NB4 (cell line): ENCODE results near the gene PAF1.

Experiments used
- DNase-seq: peaks from one replicate; pipeline ENCODE4 v3.0.0; 2010; ENCODE audit warnings: low read depth
- H3K4me3 ChIP-seq: one replicate; pipeline ENCODE4 v1.5.1; 2011; ENCODE audit warnings: mild to moderate bottlenecking, low read depth, low read length, moderate library complexity
- MYC ChIP-seq: IDR thresholded peaks from 2 replicates; pipeline ENCODE4 v1.6.1; 2011; ENCODE audit warnings: low read depth, low read length
- POLR2A ChIP-seq: IDR thresholded peaks from 2 replicates; pipeline ENCODE4 v1.6.1; 2011; ENCODE audit warnings: mild to moderate bottlenecking; ENCODE audit not compliant: insufficient read length; ENCODE audit errors: extremely low read depth
- TF ChIP-seq, protein P1 (sequence below): IDR thresholded peaks from 2 replicates; pipeline ENCODE4 v1.6.1; 2011; ENCODE audit warnings: low read depth, low read length
- TF ChIP-seq, protein P2 (sequence below): IDR thresholded peaks from one replicate; pipeline ENCODE4 v1.5.1; 2012; ENCODE audit warnings: low read depth, low read length

The PAF1 gene

GRCh38 chr19:39399668-39400050 is 8.8 kb upstream of the PAF1 start:
- H3K4me3 ChIP-seq = no peak overlapping the region
- no peak for DNase-seq
- TF ChIP-seq, protein P1, sequence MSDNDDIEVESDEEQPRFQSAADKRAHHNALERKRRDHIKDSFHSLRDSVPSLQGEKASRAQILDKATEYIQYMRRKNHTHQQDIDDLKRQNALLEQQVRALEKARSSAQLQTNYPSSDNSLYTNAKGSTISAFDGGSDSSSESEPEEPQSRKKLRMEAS = no peak
- TF ChIP-seq, protein P2, sequence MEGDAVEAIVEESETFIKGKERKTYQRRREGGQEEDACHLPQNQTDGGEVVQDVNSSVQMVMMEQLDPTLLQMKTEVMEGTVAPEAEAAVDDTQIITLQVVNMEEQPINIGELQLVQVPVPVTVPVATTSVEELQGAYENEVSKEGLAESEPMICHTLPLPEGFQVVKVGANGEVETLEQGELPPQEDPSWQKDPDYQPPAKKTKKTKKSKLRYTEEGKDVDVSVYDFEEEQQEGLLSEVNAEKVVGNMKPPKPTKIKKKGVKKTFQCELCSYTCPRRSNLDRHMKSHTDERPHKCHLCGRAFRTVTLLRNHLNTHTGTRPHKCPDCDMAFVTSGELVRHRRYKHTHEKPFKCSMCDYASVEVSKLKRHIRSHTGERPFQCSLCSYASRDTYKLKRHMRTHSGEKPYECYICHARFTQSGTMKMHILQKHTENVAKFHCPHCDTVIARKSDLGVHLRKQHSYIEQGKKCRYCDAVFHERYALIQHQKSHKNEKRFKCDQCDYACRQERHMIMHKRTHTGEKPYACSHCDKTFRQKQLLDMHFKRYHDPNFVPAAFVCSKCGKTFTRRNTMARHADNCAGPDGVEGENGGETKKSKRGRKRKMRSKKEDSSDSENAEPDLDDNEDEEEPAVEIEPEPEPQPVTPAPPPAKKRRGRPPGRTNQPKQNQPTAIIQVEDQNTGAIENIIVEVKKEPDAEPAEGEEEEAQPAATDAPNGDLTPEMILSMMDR = no peak
- TF ChIP-seq POLR2A (no peak), MYC (no peak)

GRCh38 chr19:39398297-39398864 is 7.5 kb upstream of the PAF1 start:
- H3K4me3 ChIP-seq = no peak overlapping the region
- DNase-seq = peak; percentile 87
- no peak for TF ChIP-seq POLR2A

DNA sequence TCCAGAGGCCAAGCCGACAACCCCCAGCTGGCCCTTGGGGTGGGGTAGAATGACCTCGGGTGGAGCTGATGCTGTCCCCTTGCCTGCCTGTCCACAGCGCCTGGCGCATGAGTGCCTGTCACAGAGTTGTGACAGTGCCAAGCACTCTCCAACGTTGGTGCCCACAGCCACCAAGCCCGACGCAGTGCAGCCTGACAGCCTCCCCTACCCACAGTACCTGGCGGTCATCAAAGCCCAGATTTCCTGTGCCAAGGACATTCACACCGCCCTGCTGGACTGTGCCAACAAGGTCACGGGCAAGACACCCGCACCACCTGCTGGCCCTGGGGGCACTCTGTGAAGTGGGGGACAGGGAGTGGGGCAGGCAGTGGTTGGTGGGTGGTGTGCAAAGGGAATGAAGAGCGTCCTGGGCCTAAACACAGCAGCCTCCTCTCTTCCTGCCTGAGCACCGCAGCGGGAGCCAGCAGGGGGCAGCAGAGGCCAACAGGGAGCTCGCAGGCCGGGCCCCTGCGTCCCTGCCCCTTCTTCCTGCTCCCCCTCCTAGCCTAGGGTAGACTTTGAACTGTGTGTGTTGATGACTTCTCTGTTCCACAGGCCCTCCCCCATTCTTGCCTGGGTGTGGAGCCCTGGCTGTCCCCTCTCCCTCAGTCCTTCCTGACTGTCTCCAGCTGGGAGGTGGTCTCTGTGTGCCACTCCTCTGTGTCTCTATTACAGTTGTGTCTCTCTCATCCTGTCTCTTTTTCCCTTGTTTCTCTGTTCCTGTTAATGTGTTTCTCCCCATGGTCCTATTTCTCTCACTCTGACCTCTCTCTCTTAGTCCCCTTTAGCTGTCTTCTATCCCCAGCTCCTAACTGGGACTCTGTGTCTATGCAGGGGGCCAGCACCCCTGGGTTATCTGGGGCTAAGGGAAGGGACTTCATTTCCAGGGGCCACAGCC is 6.7 kb upstream of the PAF1 start:
- TF ChIP-seq, protein P1 = no peak
- TF ChIP-seq, protein P2 = peak; percentile 84
- H3K4me3 ChIP-seq = no peak overlapping the region
- DNase-seq = peak; percentile 87

DNA sequence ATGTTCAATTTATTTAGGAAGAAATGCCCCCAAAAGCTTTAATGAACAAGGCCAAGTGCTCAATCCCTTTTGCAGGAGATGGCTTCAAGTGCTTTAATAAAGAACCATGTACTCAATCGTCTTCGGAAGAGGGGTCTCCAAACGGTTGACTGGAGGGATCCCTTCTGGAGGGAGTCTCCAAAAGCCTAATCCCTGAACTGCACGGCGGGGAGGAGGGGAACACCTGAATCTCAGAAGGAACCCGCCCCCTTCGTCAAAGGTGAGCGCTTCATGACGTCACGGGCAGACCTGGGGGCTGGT is 505 bp downstream of the PAF1 start:
- no peak for TF ChIP-seq MYC
- TF ChIP-seq, protein P1 = no peak
- no peak for TF ChIP-seq POLR2A
- TF ChIP-seq, protein P2 = no peak
- no peak for DNase-seq
- peak overlapping the region; percentile 95 for H3K4me3 ChIP-seq

DNA sequence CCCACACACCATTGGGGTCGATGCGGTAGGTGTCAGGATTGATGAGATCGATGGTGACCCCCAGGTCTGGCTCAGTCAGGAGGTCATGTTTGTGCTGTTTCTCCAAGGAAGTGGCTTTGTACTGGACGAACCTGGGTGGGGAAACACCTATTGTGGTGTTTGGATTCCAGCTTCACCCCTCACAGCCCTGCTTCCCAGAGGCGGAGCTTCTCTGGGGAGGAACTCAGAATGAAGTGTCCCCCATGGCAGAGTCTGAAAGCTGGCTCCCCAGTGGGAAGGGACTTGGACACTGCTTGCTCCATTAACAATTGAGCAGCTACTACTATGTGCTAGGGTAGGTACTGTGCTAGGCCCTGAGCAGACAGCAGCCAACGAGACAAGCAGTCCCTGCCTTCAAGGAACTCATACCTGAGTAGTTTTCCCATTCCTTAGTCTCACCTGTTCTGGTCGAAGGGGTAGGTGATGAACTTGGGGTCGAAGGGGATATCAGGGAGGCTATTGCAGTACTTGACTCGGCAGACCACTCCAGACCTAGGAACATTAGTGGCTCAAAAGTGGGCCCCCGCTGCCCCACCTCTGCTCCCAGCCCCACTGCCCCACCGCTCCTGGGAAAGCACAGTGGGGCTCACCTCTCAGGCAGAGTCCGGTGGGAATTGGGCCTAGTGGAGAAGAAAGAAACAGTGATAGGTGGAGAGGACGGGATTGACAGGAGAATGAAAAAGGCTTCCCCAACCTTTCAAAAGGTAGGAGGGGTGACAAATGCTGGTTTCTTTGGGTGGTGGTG is 1.1 kb downstream of the PAF1 start:
- DNase-seq = no peak

GRCh38 chr19:39388657-39389056 is 2.2 kb downstream of the PAF1 start:
- H3K4me3 ChIP-seq = no peak overlapping the region
- DNase-seq = no peak
- TF ChIP-seq MYC = no peak
- TF ChIP-seq, protein P2 = no peak
- no peak for TF ChIP-seq POLR2A
- TF ChIP-seq, protein P1 = no peak

More for the DNA sequence above, 1.1 kb downstream of the PAF1 start:
- no peak for TF ChIP-seq MYC
- H3K4me3 ChIP-seq = peak overlapping the region; percentile 95
